ENCODE data around the gene MCUB.

GRCh38 chr4:109690690-109691410 is 130.8 kb downstream of the MCUB start:
- TF ChIP-seq MITF (IDR thresholded peaks at IDR 0.05) = no peak
- no peak for TF ChIP-seq EZH2 (IDR thresholded peaks at IDR 0.05; ENCODE audit: borderline replicate concordance, low read depth, low read length)
- TF ChIP-seq TARDBP (IDR thresholded peaks at IDR 0.05) = no peak
- no peak for TF ChIP-seq ARID3B (CRISPR knock-in tag; IDR thresholded peaks at IDR 0.05; ENCODE audit: borderline replicate concordance)
- TF ChIP-seq FOXK1 (CRISPR knock-in tag; IDR thresholded peaks at IDR 0.05; ENCODE audit: borderline replicate concordance) = no peak
- TF ChIP-seq ZNF75A (CRISPR knock-in tag; IDR thresholded peaks at IDR 0.05) = no peak
- TF ChIP-seq TAF1 (IDR thresholded peaks at IDR 0.05; ENCODE audit: control insufficient read depth, extremely low read depth, insufficient read depth, low read length, severe bottlenecking) = no peak
- no peak for TF ChIP-seq ZNF449 (CRISPR knock-in tag; IDR thresholded peaks at IDR 0.05)
- no peak for TF ChIP-seq KAT7 (CRISPR knock-in tag; IDR thresholded peaks at IDR 0.05; ENCODE audit: borderline replicate concordance)
- TF ChIP-seq FOXO4 (CRISPR knock-in tag; IDR thresholded peaks at IDR 0.05) = no peak
- no peak for TF ChIP-seq ZNF274 (IDR thresholded peaks at IDR 0.05; ENCODE audit: borderline replicate concordance, low read depth, low read length)
